GM06990 (cell line): ENCODE data around the gene CD320.

Experiments used
- DNase-seq: peaks from one replicate; pipeline ENCODE4 v3.0.0-alpha.2; 2011; ENCODE audit not compliant: insufficient read length; ENCODE audit errors: extremely low read depth
- H3K27me3 ChIP-seq: replicated peaks from 2 replicates; pipeline ENCODE4 v1.6.0; 2011; ENCODE audit warnings: low read length; ENCODE audit not compliant: control insufficient read depth, insufficient read depth
- H3K36me3 ChIP-seq: 2 replicates; pipeline ENCODE4 v1.5.1; 2011; ENCODE audit warnings: low read length; ENCODE audit not compliant: control insufficient read depth, insufficient read depth
- H3K4me3 ChIP-seq: replicated peaks from 2 replicates; pipeline ENCODE4 v1.5.1; 2011; ENCODE audit warnings: low read depth, mild to moderate bottlenecking, control low read depth, low read length
- CTCF ChIP-seq: IDR thresholded peaks from 2 replicates; pipeline ENCODE4 v1.5.1; 2011; ENCODE audit warnings: low read length, control low read depth, mild to moderate bottlenecking, inconsistent platforms; ENCODE audit not compliant: insufficient read depth, poor library complexity, severe bottlenecking

CD320 gene

GRCh38 chr19:8333767-8334457, 25.8 kb upstream of the CD320 start:
- Histone ChIP-seq H3K36me3 (no peaks in the 10 kb centered on the region), H3K27me3 (peaks cover 2% of the 10 kb centered on the region), H3K4me3 (no peak overlapping the region; the same call in 1 of the 2 replicates)
- DNase-seq = no peak
- TF ChIP-seq CTCF = no peak

GRCh38 chr19:8332976-8333766, 25.0 kb upstream of the CD320 start:
- Histone ChIP-seq H3K36me3 (no peaks in the 10 kb centered on the region), H3K4me3 (no peak overlapping the region), H3K27me3 (peaks cover 2% of the 10 kb centered on the region)
- DNase-seq = no peak
- no peak for TF ChIP-seq CTCF

- no peak for DNase-seq
- Histone ChIP-seq H3K27me3 (no peaks in the 10 kb centered on the region; the same call in none of the 2 replicates), H3K36me3 (no peaks in the 10 kb centered on the region), H3K4me3 (no peak overlapping the region)
- TF ChIP-seq CTCF = no peak
Measured at GRCh38 chr19:8331263-8331845, 23.2 kb upstream of the CD320 start.

GRCh38 chr19:8329996-8330395, 21.8 kb upstream of the CD320 start:
- no peak for DNase-seq
- H3K4me3 ChIP-seq = no peak overlapping the region
- H3K27me3 ChIP-seq = no peaks in the 10 kb centered on the region; the same call in none of the 2 replicates
- H3K36me3 ChIP-seq = no peaks in the 10 kb centered on the region
- TF ChIP-seq CTCF = no peak

GRCh38 chr19:8325454-8325853, 17.3 kb upstream of the CD320 start:
- TF ChIP-seq CTCF = no peak
- H3K36me3 ChIP-seq = peaks cover 12% of the 10 kb centered on the region
- DNase-seq = no peak
- H3K4me3 ChIP-seq = no peak overlapping the region
- H3K27me3 ChIP-seq = no peaks in the 10 kb centered on the region; the same call in 1 of the 2 replicates
